DND-41 (cell line): ENCODE data around the gene EXOSC2.

Experiments
- CTCF ChIP-seq: IDR thresholded peaks from 2 replicates; pipeline ENCODE4 v1.5.1; 2012; ENCODE audit warnings: borderline replicate concordance, low read length, moderate library complexity, mild to moderate bottlenecking; ENCODE audit not compliant: poor library complexity, severe bottlenecking; ENCODE audit errors: extremely low read depth
- EZH2 ChIP-seq: IDR thresholded peaks from 3 replicates; pipeline ENCODE4 v1.6.1; 2012; ENCODE audit warnings: borderline replicate concordance, low read depth, mild to moderate bottlenecking, moderate library complexity, low read length, inconsistent platforms; ENCODE audit not compliant: severe bottlenecking

- no peak for TF ChIP-seq CTCF
- no peak for TF ChIP-seq EZH2
Measured at GRCh38 chr9:130681769-130682420, 11.7 kb upstream of the EXOSC2 start.
